Midbrain (tissue), 1 donor: Measurements from ENCODE around the gene SPNS3.

Experiments used
- DNase-seq: peaks from one replicate; lab custom pipeline; 2025; lab: John Stamatoyannopoulos, UW

Gene SPNS3

DNA sequence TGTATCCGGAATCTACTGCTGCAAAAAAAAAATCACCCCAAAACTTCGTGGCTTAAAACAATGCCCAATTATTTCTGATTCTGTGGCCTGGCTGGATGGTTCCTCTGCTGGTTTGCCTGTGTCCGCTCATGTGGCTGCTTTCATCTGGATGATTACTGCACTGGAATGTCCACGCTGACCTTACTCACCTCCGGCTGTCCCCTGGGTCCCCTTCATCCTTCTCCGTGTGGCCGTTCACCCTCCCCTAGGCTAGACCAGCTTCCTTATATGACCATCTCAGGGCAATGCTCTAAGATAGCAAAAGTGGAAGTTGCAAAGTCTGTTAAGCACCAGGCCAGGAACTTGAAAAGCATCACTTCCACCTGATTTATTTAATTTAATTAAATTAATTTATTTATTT is 33.5 kb downstream of the SPNS3 start:
- DNase-seq: no peak

DNA sequence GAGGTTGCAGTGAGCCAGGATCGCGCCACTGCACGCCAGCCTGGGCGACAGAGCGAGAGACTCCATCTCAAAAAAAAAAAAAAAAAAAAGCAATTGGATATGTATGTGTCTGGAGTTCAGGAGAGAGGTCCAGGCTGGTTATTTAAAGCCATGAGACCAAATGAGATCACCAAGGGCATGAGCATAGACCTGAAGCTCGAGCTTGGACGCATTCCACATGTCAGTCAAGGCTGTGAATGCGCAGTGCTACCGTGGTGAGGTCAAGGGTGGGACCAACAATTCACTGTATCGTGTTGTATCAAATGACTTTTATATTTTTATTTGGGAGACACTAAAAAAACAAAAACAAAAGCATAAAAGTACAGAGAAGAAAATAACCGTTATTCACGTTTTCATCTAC is 35.8 kb downstream of the SPNS3 start:
- DNase-seq: no peak

DNA sequence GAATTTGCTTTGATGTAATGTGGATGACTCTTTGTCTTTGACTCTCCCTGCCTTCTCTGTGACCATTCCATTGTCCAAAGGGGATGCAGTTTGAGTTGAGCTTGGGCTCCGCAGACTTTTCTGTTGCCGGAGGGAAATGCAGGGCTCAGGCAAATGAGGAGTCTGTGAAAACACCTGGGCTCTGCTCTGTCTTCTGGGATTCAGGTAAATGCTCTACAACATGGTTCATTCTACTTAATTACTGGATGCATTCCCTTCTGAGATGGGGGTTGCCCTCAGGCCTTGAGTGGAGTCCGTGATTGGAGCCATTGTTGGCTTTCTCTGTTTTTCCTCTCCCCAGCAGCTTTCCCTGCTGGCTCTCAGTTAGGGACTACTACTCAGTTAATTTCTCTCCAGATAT is 38.5 kb downstream of the SPNS3 start:
- no peak for DNase-seq

DNA sequence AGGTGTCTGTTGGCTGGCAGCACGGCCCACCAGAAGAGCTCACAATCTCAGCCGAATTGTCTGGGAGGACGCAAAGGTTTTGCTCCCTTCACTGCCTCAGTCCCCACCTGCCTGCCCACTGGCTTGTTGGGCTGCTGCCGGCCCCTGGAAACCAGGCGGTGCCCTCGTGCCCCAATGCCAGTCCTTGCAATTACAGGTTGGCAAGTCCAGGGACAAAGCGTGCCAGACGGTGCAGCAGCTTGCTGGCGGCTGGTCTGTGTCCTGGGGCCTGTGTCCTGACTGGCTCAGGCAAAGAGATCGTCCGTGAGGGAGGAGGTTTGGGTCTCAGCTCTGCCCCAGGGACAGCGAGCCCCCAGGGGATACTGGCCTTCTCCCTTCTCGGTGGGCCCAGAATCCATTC is 40.4 kb downstream of the SPNS3 start:
- no peak for DNase-seq

DNA sequence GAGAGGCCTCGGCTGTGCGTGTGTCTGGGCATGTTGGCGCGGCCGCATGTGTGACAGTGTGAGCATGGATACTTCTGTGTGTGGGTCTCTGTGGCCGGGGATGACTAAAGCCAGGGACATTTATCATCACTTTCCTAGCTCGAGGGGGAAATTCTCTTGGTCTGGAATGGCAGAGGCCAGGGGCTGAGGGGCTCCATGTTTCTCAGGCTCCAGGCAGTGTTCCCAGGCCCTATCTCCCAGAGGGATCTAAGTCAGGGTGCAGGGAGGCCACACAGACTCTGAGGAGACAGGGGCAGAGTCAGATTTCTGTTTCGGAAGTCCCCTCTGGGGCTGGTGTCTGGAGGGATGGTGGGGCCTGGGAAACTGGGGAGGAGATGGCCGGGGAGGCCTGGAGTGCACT is 41.3 kb downstream of the SPNS3 start:
- no peak for DNase-seq

DNA sequence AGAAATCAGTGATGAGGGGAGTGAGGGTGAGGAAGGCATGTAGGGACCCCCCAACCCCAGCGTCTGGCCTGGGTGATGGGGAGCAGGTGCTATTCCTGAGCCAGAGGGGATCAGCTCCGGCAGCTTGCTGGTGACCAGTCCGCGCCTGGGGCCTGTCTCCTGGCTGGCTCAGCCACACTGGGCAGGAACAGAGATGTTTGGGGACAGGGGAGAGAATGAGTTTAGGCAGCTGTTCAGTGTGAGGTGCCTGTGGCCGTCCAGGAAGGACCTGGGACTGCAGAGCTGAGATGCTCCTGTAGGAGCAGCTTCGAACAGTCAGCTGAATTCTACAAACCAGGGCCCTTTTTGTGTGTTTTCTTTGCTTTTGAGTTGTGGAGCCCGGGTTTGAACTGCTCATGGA is 41.7 kb downstream of the SPNS3 start:
- DNase-seq: no peak

DNA sequence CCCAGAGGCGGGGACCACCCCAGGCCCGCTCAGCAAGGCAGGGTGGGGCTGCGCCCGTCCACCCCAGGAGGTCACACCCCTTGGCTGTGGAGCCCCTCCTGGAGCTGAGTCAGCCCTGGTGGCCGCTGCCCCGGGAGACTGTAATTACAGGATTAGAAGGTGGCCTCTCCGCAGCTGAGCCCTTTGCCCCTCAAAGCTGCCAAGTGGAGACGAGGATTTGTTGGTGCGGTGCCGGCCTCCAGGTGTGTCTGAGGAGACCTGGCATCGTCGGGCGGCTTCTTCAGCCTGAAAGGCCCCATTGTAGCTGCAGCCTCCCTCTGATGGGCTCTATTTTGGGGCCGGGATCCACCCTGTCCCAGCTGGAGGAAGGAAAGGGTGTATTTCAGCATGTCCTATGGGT is 42.3 kb downstream of the SPNS3 start:
- no peak for DNase-seq

DNA sequence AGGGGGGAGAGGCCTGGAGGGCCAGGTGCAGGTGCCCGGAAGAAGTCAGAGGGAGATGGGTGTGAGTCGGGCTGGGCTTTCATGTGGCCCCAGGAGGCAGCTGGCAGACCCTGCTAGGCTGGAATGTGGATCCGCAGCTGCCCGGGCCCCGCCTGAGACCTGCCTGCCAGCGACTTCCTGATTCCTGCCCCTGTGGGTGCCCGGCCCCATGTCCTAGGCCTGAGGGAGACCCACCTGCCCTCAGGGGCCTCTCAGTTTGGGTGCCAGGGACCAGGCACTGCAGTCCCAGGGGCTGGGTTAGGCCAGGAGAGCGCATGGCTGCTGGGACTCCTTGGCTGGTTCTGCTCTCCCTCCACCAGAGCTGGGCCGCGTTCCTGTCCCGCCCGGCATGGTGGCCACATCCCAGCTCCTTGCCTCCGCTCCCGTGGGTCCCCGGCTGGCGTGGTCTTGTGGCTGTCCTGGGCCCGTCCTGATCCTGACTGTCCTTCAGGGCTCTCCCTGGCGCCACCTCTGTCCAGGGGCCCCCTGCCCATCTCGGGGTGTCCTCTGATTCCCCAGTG is 42.9 kb downstream of the SPNS3 start:
- DNase-seq: no peak

DNA sequence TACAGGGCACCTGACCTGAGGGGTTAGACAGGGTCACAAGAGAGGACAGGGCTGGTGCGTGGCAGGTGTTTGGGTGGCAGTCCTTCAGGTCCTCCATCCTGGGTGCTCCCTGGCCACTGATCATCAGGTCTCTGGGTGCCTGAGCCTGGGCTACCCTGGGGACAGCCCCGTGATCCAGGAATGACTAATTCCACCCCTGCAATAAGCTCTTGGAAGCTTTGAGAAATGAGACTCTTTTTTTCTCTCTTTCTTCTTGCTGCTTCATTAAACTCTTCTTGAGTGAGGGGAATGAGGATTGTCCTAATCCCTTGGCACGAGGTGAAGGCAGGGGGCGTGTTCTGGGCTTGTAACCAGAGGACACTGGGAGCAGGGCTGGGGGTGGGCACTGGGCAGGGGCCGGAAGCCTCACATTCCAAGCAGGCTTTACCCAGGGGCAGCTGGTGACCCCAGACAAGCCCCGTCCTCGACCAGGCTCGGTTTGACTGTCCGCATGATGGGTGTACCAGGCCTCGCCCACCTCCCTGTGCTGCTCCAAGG is 43.6 kb downstream of the SPNS3 start:
- DNase-seq: no peak

DNA sequence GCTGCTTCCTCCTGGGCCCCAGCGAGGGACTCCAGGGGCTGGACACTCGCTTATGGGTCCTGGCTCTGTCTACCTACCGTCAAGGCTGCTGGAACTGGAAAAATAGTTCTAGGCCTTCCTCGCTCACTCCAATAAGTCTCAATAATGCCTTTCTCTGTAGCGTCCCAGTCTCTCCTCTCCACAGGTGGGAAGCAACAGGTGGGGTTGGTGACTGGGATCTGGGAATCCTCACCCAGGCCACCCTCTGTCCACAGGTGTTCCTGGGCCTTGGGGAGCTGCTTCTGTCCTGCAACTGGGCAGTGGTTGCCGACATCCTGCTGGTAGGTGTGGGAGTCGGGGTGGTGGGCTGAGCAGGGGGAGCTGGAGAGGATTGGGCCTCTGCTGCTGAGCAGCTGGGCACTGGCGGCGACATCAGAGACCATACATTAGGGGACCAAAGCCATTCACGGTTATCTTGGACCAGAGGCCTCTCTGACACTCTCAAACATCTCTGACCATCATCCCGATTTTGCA is 44.6 kb downstream of the SPNS3 start:
- no peak for DNase-seq

DNA sequence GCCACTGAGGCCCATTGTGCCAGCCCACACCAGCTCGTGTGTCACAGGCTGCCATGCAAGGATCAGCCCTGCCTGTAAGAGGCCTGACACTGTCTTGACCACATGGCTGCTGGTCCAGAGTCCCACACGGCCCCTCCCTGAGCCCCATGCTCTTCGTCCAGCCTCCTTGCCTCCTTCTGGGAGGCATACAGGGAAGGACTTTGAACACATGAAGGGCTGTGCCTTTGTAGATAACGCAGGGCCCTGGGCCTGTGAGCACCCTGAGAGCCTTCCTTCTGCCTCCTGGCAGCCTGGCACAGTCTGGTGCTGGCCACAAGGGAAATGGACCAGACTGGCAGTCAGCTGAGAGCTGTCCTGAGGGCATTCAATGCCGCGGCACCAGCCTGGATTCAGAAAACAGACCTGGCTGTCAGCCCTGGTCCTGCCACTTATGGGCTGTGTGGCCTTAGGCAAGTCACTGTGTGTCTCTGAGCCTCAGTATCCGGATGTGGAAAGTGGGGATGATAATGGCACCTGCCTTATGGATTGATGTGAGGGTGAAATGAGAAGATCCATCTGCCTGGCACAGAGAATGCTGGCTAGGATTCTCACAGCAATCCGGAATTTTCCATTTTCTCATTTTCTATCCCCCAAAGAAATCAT is 45.7 kb downstream of the SPNS3 start:
- no peak for DNase-seq

DNA sequence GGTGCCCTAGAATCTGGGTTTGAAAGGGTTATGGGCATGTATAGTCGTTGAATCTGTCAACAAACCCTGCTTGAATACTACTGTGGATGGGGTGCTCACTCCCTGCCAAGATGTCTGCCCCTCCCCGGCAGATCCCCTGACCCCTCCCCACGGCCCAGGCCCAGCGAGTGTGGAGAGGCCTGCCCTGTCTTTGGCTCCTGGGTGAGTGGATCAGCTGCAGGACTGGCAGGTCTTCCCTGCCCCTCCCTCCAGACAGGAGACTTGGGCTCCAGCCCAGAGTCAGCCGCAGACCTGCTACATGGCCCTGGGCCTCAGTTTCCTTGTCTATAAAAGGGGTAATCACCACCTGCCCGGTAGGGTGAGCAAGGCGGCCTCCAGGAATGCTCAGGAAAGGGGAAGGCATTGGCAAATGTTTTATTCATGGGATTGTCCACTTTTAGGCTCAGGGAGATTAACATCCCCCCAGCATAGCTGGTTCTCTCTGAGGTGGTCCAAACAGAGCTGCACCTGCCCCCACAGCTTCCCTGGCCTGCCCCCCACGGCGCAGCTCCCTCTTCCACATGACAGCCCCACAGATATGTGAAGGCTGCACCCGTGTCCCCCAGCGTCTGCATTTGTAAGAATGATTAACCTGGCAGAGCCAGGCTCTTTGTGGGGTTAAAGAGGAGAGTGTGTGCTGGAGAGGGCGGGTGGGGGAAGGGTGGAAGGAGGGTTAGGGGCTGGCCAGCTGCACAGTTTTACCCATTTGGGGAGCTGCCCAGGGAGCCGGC is 46.4 kb downstream of the SPNS3 start:
- no peak for DNase-seq

DNA sequence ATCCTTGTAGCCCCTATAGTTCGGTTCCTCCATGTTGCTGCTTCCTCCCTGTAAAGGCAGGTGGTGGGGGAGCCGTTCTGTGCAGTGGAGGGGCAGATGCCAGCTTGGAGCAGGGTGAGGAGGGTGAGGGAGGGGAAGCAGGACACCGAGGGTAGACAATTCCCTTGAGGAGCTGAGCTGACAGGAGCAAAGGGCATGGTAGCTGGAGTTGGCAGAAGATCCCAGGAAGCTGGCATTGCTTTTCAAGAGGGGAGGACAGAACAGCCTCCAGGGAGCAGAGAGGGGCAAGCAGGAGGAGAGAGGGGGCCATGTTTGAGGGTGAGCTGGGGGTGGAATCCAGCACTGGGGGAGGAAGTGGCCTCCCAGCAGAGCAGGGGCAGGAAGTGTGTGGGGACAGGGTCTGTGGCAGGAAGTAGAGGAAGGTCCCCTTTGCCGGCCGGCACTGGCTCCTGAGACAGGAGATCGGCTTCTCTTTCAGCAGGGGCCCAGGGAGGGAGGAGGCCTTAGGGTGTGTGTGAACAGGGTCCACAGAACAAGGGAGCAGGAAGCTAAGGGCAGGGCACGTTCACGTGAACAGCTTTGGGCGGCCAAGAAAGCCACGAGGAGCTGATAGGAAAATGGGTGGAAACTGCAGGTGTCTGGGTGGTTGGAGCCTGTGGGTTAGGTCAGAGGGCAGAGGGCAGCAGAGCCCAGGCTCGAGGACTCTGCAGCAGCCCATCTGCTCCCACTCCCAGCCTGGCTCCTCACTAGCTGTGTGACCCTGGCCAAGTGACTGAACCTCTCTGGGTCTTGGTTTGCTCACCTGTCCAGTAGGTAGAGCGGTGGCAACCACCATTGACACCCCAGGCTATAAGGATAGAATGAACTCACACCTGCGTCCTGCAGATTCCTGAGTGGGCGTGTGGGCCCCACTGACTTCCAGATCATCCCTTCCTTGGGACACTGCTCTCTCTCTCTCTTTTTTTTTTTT is 47.5 kb downstream of the SPNS3 start:
- DNase-seq: no peak

DNA sequence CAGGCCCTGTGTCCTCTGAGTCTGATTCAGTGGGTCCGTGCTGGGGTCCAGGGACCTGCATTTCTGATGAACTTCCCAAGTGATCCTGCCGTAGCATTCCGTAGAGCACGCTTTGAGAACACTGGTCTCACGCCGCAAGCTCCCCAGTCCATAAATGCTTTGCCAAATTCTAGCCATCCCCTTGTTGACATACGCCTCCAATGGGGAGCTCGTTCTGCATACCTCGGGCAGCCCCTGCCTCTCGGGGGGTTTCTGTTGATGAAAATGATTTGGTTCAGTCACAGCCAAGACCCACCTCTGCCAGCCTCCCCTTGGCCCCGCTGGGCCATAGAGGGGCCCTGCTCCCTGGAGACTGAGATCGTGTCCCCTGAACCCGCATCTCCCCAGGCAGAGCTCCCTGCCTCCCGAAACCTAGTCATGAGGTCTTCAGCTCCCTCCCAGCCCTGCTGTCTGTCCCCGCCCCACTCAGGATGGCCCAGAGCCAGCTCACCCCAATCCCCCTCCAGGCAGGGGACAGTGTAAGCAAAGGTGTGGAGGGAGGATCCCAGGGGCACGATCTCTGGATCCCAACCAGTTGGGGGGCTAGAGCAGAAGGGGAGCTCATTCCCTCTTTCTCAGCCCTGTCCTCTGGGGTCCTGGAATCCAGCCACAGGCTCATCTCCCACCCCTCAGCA is 48.7 kb downstream of the SPNS3 start:
- no peak for DNase-seq

DNA sequence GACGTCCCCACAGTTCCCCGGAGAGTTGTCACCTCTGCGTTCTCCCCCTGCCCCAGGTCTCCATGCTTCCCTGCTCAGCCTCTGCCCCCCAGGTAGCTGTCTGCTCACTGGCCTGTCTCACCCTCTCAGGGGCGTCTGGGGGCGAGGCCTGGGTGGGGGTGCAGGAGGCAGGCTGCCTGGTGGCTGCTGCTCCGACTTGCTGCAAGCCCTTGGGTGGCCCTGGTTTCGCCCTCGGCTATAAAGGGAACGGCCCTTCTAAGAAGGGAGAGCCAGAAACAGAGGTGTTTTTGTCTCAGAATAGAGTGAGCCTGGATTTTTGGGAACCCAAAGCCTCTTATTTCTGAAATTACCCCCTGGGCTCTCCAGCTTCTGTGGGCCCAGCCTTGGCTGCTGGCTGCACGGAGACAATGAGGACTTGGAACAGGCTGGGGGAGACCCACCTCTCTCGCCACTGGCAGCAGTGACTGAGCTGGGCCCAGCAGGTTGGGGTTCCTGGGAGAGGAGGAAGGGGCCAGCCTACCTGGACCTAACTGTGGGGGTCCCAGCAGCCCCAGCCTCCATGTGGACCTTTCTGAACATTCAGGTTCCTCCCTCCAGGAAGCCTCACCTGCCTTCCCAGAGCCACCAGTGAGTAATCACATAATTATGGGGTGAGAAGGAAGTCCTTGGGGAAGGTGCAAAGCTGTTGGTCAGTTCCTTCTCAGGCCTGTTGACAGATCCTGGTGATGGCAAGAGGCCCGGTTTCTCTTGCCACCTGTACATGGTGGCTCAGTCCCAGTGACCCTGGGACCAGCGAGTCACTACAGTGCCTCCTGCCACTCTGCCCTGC is 49.5 kb downstream of the SPNS3 start:
- DNase-seq: no peak

DNA sequence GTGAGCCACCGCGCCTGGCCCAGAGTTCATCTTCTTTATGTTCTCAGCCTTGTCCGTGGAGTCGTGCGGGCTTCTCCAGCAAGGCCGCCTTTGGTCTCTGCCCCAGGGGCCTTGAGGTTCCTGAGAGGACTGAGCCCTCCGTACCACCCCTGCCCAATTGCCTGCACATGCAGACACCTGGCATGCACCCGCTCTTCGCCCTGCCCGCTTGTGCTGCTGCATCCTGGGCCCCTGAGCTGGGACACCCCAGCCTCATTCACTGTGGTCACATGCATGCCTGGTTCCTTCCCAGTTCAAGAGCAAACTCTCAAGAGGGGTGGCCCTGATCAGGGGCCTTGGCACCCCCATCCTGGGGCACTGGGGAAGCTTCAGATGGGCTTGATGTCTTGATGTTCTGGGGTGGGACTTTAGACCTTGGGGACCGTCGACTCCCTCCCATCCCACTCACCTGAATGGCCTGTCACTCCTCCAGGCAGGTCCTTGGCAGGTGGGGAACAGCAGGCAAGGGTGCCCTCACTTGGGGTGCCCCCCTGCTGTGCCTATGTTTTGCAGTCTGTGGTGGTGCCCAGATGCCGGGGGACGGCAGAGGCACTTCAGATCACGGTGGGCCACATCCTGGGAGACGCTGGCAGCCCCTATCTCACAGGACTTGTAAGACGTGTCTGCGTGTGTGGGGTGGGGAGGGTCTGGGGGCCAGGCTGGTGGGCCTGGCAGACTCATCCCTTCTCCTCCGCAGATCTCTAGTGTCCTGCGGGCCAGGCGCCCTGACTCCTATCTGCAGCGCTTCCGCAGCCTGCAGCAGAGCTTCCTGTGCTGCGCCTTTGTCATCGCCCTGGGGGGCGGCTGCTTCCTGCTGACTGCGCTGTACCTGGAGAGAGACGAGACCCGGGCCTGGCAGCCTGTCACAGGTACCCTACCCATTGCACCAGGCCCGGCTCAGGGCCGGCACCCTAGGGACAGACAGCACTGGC is 52.2 kb downstream of the SPNS3 start:
- no peak for DNase-seq

DNA sequence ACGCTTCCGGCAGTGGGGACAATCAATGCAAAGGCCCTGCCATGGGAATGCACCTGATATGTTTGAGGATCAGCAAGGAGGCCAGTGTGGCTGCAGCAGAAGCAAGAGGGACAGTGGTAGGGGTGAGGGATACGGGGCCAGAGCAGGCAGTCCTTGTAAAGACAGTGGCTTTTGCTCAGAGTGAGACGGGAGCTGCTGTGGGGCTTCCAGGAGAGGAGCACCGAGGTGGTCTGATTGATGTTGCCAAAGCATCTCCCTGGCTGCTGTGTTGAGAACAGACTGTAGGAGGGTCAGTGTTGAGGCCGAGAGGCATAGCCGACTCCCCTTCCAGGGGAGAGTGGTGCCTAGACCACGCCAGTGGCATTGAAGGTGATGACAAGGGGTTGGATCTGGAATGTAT is 53.6 kb downstream of the SPNS3 start:
- DNase-seq: no peak

DNA sequence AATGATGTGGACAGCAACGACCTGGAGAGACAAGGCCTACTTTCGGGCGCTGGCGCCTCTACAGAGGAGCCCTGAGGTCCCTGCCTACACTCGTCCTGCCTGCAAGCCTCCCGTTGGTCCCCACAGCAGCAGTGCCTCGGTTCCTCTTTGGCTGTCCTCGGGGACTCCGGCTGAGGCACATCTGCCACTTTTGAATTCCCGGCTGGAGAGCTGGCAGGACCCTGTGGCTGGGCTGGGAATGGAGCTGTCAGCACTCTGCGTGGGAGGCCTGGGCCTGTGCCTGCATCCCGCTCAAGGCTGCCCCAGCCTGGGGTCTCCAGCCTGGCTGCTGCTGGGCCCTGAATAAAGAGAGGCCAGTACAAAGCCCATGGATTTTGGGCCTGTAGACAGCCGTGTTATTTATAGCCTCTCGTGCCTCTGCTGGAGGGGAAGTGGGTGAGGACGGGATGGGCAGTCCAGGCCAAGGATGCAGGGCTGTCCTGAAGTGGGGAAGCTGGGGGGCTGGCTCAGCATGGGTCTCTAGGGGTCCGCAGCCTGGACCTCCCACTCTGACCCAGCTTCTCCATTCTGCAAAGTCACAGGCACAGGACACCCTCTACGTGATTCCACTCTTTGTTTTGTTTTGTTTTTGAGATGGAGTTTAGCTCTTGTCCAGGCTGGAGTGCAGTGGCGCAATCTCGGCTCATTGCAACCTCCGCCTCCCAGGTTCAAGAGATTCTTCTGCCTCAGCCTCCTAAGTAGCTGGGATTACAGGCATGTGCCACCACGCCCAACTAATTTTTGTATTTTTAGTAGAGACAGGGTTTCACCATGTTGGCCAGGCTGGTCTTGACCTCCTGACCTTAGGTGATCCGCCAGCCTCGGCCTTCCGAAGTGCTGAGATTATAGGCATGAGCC is 54.3 kb downstream of the SPNS3 start:
- no peak for DNase-seq
